ENCODE data around the gene MGAT3.

DNA sequence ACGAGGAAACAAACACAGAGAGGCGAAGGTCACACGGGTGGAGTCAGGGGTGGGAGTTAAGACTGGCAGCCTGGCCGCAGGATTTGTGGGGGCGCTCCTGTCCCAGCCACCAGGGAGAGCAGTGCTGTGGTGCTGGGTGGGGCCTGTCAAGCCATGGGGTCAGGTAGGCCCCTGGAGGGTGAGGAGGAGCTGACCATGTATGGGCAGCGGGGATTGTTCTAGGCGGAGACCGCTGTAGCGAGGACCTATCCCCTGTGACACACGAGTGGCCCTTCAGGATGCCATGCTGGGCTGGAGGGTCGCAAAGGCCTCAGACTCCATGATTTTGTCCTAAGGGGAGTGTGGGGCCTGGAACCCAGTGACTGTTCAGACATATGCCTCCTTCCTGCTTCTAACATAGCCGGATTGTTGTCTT is 77.3 kb downstream of the MGAT3 start:
- TF ChIP-seq CTCF (IDR thresholded peaks at IDR 0.05; ENCODE audit: low read length) (no peak), EZH2phosphoT487 (IDR thresholded peaks at IDR 0.05; ENCODE audit: low read length) (no peak)

All from MM.1S (cell line).